SHP77 treated with DMSO at 0.1 percent for 48 hours (cell line): ENCODE results near the gene POLR2E.

Experiments
- DNase-seq: peaks from one replicate; lab custom pipeline; 2025; lab: John Stamatoyannopoulos, UW

POLR2E gene

DNA sequence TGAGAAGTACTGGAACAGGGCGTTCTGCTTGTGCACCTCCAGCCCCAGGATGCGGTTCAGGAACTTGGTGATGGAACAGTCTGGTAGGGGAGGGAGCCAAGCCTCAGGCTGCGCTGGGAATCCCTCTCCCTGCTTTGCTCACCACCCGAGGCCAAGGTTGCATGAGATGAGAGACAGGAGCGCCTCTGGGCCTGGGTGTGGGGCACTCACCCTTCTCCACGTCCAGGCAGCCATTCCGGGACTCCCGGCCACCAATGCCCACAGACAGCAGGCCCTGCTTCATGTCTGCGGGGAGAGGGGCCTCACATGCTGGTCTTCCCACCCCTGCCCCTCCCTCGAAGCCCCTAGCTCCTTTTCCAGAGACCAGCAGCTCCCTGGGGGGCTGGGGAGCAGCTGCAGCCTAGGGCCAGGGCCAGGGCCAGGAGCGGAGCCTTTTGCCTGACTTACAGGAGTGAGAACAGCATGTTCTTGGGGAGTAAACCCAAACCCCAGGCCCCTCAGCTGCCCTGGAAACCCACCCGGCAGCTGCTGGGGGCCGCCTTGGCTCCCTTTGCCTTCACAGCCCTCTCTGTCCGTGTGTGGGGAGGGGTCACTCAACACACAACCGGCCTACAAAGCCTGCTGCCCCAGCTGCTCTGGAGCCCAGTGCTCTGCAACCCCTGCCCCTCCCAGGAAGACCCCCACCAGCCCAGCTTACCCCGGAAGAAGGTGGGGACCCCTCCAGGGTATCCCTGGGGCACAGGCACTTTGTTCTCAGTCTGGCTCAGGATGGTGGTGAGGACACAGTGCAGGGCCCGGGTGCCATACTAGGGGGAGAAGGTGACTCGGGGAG, 15.8 kb upstream of the POLR2E start:
- no peak for DNase-seq

DNA sequence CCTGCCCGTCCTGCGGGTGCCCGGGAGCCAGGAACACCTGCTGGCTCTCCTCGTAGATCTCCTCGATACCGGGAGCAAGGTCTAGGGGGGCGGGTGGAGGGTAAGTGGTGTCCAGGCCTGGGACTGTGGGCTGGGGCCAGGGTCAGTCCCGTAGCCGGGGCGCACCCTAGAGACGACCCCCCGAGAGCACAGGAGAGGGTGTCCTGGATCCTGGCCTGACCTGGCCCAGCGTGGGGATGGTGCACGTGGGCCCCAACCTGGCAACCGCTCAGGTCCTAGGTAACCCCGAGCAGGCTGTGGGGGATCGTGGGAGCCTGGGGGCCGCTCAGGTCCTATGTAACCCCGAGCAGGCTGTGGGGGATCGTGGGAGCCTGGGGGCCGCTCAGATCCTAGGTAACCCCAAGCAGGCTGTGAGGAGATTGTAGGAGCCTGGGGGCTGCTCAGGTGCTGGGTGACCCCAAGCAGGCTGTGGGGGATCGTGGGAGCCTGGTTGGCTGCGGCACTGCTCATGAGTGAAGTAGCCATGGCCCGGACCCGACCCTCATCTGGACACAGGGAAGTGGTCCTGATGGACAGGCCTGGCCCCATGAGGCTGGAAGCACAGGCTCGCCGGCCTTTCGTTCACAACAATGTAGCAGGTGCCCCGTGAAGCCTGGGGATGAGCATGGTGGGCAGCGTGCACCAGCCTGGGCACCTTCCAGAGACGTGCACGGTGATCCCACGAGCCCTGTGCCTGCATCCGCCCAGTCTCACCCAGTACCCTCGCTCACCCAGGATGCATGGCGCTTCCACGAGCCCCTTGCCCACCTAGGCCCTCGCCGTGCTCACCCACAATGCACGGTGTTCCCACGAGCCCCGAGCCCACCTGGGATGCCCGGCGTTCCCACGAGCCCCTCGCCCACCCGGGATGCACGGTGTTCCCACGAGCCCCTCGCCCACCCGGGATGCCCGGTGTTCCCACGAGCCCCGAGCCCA, 14.8 kb upstream of the POLR2E start:
- DNase-seq, result no peak

DNA sequence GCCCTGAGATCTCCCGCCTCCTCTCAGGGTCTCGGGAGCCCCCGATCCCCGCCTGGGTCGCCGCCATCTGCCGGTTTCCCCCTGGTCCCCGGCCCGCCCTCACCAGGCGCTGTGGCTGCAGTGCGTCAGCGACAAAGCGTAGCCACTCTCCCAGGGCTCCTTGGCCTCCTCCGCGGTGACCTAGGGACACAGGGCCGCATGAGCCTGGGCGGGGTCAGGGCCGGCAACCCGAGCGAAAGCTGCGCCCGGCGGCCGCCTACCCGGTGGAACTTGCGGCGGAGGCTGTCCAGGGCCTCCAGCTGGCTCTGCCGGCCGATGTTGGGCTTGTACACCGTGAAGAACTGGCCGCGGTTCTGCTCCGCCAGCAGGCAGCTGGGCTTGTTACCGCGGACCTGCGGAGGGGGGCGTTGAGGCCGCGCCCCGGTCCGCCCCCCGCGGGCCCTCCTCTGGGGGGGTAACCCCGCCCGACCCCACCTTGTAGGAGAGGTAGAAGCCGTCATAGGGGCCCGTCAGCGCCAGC, 13.9 kb upstream of the POLR2E start:
- DNase-seq, result no peak

GRCh38 chr19:1108291-1109031, 13.3 kb upstream of the POLR2E start:
- DNase-seq, result no peak

GRCh38 chr19:1107661-1108261, 12.6 kb upstream of the POLR2E start:
- no peak for DNase-seq

- DNase-seq, result no peak
These were observed 11.9 kb upstream of the POLR2E start for GRCh38 chr19:1106841-1107660.

- no peak for DNase-seq
These were observed 11.0 kb upstream of the POLR2E start for GRCh38 chr19:1105873-1106840.

DNA sequence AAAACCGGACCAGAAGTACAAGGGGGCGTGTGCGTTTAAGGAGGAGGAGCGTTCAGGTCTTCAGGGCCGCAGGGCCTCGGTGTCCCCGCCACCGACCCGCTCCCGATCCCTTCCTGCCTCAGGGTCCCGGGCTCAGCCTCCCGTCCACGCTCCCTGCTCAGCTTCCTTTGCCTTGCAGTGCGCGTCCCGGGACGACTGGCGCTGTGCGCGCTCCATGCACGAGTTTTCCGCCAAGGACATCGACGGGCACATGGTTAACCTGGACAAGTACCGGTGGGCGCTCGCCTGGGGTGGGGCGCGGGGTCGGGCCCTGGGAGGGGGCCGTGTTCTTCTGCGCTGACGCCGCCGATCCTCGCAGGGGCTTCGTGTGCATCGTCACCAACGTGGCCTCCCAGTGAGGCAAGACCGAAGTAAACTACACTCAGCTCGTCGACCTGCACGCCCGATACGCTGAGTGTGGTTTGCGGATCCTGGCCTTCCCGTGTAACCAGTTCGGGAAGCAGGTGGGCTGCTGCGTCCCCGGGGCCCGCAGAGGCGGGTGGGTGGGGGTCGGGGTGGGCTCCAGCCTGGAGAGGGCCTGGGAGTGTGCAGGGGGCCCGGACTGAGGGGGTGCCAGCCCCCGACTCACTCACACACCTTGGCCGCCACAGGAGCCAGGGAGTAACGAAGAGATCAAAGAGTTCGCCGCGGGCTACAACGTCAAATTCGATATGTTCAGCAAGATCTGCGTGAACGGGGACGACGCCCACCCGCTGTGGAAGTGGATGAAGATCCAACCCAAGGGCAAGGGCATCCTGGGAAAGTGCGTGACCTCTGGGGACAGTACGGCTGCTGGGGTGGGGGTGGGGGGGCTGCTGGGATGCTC, 10.1 kb upstream of the POLR2E start:
- DNase-seq, result no peak

- no peak for DNase-seq
These were observed 9.3 kb upstream of the POLR2E start for GRCh38 chr19:1104311-1105007.

DNA sequence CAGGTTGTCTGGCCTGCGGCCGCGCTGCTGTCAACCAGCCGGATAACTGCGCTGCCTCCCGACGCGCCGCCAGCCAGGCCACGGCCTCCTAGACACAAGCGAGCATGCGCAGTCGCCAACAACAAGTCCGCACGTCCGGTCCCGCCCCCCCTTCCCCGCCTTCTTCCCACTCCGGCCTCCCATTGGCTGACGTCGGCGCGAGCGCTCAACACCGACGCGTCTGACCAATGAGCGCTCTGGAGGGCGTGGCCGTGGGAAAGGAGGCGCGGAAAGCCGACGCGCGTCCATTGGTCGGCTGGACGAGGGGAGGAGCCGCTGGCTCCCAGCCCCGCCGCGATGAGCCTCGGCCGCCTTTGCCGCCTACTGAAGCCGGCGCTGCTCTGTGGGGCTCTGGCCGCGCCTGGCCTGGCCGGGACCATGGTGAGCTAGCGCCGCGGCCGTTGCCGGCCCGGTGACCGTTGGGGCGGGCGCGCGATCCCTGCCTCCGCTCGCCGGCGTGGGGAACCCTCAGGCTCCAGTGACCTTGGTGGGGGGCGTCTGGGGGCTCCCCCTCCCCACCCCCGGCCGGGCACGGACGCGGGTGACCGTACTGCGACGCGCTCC, 8.6 kb upstream of the POLR2E start, which contains the start of gene GPX4:
GPX4 (plus strand) TSS at position 287 of the 603 bp plus-strand sequence; CDS start at position 337, 50 bp downstream.
- DNase-seq, result peak; percentile 90

DNA sequence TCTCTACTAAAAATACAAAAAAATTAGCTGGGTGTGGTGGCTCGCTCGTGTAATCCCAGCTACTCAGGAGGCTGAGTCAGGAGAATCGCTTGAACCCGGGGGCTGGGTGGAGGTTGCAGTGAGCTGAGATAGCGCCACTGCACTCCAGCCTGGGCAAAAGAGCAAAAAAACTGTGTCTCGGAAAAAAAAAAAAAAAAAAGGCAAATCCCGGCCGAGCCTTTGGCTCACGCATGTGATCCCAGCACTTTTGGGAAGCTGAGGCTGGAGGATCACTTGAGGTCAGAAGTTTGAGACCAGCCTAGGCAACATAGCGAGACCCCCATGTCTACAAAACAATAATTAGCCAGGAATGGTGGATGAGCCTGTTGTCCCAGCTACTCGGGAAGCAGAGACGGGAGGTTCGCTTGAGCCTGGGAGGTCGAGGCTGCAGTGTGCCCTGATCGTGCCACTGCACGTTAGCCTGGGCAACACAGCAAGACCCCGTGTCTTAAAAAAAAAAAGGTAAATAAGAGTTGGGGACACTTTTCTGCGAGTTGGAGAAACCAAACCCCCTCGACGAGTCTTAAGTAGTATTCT, 8.0 kb upstream of the POLR2E start:
- DNase-seq, result no peak

GRCh38 chr19:1102407-1103131, 7.4 kb upstream of the POLR2E start:
- no peak for DNase-seq

GRCh38 chr19:1101337-1101698, 6.1 kb upstream of the POLR2E start:
- no peak for DNase-seq

GRCh38 chr19:1098177-1099051, 3.2 kb upstream of the POLR2E start:
- peak; percentile 16 for DNase-seq

DNA sequence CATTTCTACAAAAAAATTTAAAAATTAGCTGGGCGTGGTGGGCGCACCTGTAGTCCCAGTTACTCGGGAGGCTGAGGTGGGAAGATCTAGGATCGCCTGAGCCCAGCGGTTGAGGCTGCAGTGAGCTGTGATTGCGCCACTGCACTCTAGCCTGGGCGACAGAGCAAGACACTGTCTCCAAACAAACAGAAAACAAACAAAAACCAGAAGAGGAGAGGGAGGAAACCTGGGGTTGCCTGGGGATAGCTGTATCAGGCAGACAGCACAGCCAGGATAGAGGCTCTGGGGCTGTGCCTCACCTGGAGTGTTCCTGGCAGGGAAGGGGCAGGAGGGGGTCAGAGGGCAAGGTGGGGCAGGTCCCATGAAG, 2.6 kb upstream of the POLR2E start:
- no peak for DNase-seq

- DNase-seq, result no peak
These were observed 559 bp downstream of the POLR2E start for GRCh38 chr19:1094655-1094977.
